Right atrium auricular region (tissue), 2 donors: ENCODE measurements around the gene VWA8. TPM values are rescaled to one million over a fixed set of nuclear protein-coding genes. Genes with fewer than 3 reads are reported as not detected.

Source experiments
- DNase-seq: peaks from one replicate; pipeline ENCODE4 v3.0.0-alpha.2; 2019; ENCODE audit warnings: low spot score
- H3K27ac ChIP-seq, 2 donors: fragments of 200-600 bp; sonication (generic); 1 replicate in 1 of 2; 2 replicates in 1 of 2; pipeline ENCODE4 v1.5.1; 2016 to 2019
- H3K27me3 ChIP-seq, 2 donors: fragments of 200-600 bp; sonication (generic); one replicate each; pipeline versions ENCODE4 v1.5.1 to v1.6.0; 2017 to 2019
- H3K36me3 ChIP-seq: fragments of 200-600 bp; sonication (generic); one replicate; pipeline ENCODE4 v1.5.1; 2016
- H3K4me1 ChIP-seq, 2 donors: fragments of 200-600 bp; sonication (generic); one replicate each; pipeline versions ENCODE4 v1.5.1 to v1.6.0; 2017 to 2019
- H3K4me3 ChIP-seq, 2 donors: fragments of 200-600 bp; sonication (generic); 1 replicate in 1 of 2; 2 replicates in 1 of 2; pipeline ENCODE4 v1.5.1; 2017 to 2019; ENCODE audit warnings: mild to moderate bottlenecking in 1 of 2, moderate library complexity in 1 of 2
- H3K9me3 ChIP-seq, 2 donors: fragments of 200-600 bp; sonication (generic); one replicate each; pipeline ENCODE4 v1.5.1; 2019
- total RNA-seq, 2 donors: library from RNA; depleted of rRNA; stranded (reverse); fragments of >200 nt; gene quantifications; one replicate each; pipeline ENCODE4 v1.1.0, GENCODE V29; 2016
- TF ChIP-seq, protein P1 (sequence below), 2 donors: fragments of 200-600 bp; sonication (generic); IDR thresholded peaks; one replicate each; pipeline ENCODE4 v1.5.1; 2019; ENCODE audit warnings: antibody characterized with exemption in 2 of 2

Gene VWA8
- total RNA-seq, 2 donors from 2014 or later: 25.9 to 32.8 TPM

DNA sequence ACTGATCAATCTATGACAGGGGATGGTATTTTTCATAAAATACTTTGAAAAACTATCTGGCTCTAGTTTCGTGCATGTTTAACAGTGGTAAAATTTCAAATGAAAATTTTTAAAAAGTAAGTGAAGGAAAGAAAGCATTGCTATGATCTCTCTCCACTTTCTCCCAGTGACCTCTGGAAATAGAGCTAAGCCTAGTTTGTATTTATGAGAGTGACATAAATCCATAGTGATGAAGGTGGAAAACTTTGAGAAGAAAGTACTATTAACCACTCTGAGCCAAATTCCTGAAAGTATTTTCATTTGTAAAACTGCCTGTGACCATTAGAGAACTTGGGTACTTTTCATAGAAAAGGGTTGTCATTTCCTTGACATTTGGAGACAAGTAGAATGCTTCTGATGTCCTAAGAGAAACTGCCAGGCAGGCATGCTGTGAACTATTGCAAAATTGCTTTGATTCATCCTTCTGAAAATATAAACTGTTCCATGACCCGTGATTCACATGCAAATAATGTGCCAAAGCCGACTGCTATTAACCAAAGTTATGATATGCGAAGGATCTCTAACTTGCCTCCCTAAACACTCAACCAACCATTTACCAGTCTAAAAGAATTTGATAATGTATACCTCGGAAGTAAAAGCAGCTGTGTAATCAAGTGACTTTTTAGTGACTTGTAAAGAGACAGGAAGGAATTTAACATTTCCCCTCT is 133.2 kb downstream of the VWA8 start:
- TF ChIP-seq, protein P1, sequence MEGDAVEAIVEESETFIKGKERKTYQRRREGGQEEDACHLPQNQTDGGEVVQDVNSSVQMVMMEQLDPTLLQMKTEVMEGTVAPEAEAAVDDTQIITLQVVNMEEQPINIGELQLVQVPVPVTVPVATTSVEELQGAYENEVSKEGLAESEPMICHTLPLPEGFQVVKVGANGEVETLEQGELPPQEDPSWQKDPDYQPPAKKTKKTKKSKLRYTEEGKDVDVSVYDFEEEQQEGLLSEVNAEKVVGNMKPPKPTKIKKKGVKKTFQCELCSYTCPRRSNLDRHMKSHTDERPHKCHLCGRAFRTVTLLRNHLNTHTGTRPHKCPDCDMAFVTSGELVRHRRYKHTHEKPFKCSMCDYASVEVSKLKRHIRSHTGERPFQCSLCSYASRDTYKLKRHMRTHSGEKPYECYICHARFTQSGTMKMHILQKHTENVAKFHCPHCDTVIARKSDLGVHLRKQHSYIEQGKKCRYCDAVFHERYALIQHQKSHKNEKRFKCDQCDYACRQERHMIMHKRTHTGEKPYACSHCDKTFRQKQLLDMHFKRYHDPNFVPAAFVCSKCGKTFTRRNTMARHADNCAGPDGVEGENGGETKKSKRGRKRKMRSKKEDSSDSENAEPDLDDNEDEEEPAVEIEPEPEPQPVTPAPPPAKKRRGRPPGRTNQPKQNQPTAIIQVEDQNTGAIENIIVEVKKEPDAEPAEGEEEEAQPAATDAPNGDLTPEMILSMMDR (IDR thresholded peaks at IDR 0.05): no peak
- no peaks in the 10 kb centered on the region for H3K9me3 ChIP-seq
- no peaks in the 10 kb centered on the region for H3K36me3 ChIP-seq
- DNase-seq: peak; percentile 60
- H3K4me1 ChIP-seq: peaks cover 0 to 11% of the 10 kb centered on the region in 2 donors
- H3K27ac ChIP-seq: peak overlapping the region in 1 of 2 donors; percentile 6
- no peak overlapping the region for H3K4me3 ChIP-seq
- no peaks in the 10 kb centered on the region for H3K27me3 ChIP-seq

DNA sequence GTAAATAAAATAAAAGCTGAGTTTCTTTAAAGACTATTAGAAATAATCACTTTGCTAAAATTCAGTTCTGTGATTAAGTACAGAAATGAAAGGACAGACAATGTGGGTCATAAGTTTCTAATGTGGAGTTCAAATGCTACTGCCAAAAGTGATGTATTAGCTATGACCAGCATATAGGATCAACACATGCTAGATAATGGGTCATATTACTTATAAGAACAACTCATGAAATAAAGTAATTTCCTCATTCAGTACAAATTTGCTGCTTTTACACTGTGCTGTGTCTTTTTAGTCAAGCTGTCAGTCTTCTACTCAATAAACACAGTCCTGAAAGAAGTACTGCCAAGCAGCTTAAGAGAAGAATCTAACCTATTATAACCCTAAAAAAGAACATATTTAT is 135.2 kb downstream of the VWA8 start:
- H3K9me3 ChIP-seq: no peaks in the 10 kb centered on the region
- no peak overlapping the region for H3K27ac ChIP-seq
- TF ChIP-seq, protein P1 (IDR thresholded peaks at IDR 0.05): no peak
- H3K27me3 ChIP-seq: no peaks in the 10 kb centered on the region
- no peak for DNase-seq
- H3K36me3 ChIP-seq: no peaks in the 10 kb centered on the region
- H3K4me1 ChIP-seq: peaks cover 0 to 11% of the 10 kb centered on the region in 2 donors
- H3K4me3 ChIP-seq: no peak overlapping the region

DNA sequence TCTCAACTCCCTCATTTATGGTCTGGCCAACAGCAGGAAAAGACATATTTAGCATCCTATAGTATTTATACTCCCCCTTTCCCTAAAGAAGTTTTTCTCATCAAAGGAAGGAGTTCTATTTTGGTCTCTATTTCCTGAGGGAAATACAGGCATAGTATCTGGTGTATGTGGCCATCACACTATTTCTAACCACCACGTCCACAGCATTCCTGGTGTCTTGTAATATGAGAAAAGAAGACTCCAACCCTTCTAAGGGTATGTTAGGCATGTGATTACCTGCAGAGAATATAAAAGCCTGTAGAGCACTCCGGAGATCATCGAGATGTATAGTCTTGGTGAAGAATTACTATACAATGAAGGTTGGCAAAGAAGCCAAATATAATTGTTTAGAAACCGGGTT is 137.4 kb downstream of the VWA8 start:
- no peaks in the 10 kb centered on the region for H3K9me3 ChIP-seq
- peaks cover 5% of the 10 kb centered on the region for H3K36me3 ChIP-seq
- H3K4me1 ChIP-seq: peaks cover 0 to 11% of the 10 kb centered on the region in 2 donors
- H3K27me3 ChIP-seq: no peaks in the 10 kb centered on the region
- no peak overlapping the region for H3K27ac ChIP-seq
- DNase-seq: no peak
- TF ChIP-seq, protein P1 (IDR thresholded peaks at IDR 0.05): no peak
- H3K4me3 ChIP-seq: no peak overlapping the region

DNA sequence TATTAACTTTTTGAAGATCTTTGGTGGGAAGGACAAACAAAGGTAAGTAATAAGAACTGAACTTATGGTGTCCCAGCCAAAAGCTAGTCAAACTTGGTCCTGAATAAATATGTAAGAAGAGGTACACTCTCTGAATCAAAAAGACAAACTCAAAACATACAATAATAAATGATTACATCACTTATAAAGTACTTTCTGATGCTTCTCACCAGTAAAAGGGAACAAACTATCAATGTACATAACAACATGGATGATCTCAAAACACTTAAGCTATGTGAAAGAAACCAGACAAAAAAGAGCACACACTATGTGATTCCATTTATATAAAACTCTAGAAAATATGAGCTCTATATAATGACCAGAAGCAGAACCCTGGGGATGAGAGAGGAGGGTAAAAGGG is 138.3 kb downstream of the VWA8 start:
- H3K27me3 ChIP-seq: no peaks in the 10 kb centered on the region
- peaks cover 13% of the 10 kb centered on the region for H3K36me3 ChIP-seq
- H3K27ac ChIP-seq: no peak overlapping the region
- H3K9me3 ChIP-seq: no peaks in the 10 kb centered on the region
- DNase-seq: no peak
- TF ChIP-seq, protein P1 (IDR thresholded peaks at IDR 0.05): no peak
- H3K4me1 ChIP-seq: peaks cover 0 to 4% of the 10 kb centered on the region in 2 donors
- no peak overlapping the region for H3K4me3 ChIP-seq

DNA sequence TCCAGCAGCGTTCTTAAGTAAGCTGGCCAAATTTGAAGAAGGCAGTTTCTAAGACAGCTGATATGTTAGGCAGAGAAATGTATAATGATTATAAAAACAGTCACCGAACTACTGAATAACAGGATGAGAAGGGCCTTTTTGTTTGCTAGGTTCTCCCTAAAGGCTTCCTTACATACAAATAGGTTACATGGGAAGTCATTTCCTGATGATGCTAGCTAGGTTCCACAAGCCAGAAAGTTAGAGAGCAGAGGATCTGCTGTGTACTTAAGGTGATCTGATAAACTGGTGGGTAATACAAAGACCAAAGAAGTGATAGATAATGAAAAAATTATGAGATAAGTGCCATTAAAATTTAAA is 139.7 kb downstream of the VWA8 start:
- no peak for DNase-seq
- H3K4me1 ChIP-seq: no peaks in the 10 kb centered on the region
- TF ChIP-seq, protein P1 (IDR thresholded peaks at IDR 0.05): no peak
- H3K36me3 ChIP-seq: peaks cover 13% of the 10 kb centered on the region
- no peak overlapping the region for H3K27ac ChIP-seq
- no peaks in the 10 kb centered on the region for H3K9me3 ChIP-seq
- H3K27me3 ChIP-seq: no peaks in the 10 kb centered on the region
- no peak overlapping the region for H3K4me3 ChIP-seq
